ENCODE measurements around the gene SCYL1. TPM values are rescaled to one million over a fixed set of nuclear protein-coding genes. Genes with fewer than 3 reads are reported as not detected.

SCYL1 gene
- total RNA-seq, 1 experiment from 2014 or later, result 177 TPM

- DNase-seq (ENCODE audit: low spot score), result no peak
Observed at GRCh38 chr11:65581928-65582327, 57.0 kb downstream of the SCYL1 start.

- no peak for DNase-seq (ENCODE audit: low spot score)
Observed at GRCh38 chr11:65583589-65583988, 58.7 kb downstream of the SCYL1 start.

DNA sequence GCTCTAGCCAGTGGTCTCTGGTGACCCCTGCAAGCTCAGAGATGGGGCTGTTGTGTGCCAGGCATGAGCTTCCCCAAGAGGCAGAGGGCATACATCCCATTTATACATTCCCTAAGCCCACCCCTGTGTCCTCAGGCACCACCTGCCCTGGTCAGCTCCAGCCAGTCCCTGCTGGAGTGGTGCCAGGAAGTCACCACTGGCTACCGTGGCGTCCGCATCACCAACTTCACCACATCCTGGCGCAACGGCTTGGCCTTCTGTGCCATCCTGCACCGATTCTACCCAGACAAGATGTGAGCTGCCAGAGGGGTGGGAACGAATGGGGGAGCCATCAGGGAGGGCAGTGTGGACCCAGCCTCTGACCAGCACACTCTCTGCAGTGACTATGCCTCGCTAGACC, 59.2 kb downstream of the SCYL1 start:
- DNase-seq (ENCODE audit: low spot score), result no peak

DNA sequence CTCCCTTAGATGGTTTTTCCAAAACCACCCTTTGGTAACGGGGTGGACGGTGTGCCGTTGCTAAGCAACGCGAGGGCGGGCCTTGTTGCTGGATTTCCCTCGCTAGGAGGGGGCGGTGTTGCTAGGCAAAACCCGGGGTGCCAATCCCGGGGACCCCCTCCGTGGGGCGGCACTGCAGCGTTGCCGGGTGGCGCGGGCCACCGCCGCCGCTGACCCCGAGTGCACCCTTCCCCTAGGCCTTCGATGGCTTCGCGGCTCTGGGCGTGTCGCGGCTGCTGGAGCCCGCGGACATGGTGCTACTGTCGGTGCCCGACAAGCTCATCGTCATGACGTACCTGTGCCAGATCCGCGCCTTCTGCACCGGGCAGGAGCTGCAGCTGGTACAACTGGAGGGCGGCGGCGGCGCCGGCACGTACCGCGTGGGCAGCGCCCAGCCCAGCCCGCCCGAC, 59.9 kb downstream of the SCYL1 start:
- DNase-seq (ENCODE audit: low spot score), result no peak

- DNase-seq (ENCODE audit: low spot score), result no peak
Observed at GRCh38 chr11:65585396-65586246, 60.7 kb downstream of the SCYL1 start.

- DNase-seq (ENCODE audit: low spot score), result no peak
Observed at GRCh38 chr11:65586247-65586630, 61.4 kb downstream of the SCYL1 start.

DNA sequence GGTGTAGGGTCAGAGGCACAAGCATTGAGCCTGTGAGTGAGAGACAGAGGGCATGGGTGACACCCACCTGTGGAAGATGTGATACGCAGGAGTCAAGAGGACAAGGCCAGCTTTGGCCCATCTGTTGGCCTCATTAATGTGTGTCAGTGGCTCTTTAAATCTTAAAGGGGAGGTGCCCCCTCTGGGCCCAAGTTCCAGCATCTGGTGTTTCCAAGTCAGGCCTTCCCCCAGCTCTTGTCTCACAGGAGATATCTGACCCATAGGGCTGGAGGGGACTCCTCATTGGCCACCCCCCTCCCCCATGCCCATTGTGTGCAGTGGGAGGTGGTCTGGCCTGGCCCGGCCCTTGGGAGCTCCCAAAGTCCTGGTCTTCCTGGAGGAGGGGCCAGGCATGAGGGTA, 61.8 kb downstream of the SCYL1 start:
- DNase-seq (ENCODE audit: low spot score), result no peak

Small RNAs within 50 kb of the gene (small RNA-seq; reads per million reads assigned to genes)
- not detected for gene AP001362.1
- gene RF01684, result not detected

Other genes starting within 250 kb of the SCYL1 start
- gene CDC42EP2, start 210.2 kb upstream of the SCYL1 start, total RNA-seq (2014; rRNA removed; shearing (Covaris generic)), result 30.9 and 36.5 TPM in 2 replicates
- 28.8 and 30.2 TPM in 2 replicates for gene DPF2, start 191.2 kb upstream of the SCYL1 start, total RNA-seq (2014; rRNA removed; shearing (Covaris generic))
- gene TIGD3, start 170.3 kb upstream of the SCYL1 start, total RNA-seq (2014; rRNA removed; shearing (Covaris generic)), result 2.9 and 3.0 TPM in 2 replicates
- gene SLC25A45, start 142.4 kb upstream of the SCYL1 start, total RNA-seq (2014; rRNA removed; shearing (Covaris generic)), result 5.8 and 8.8 TPM in 2 replicates
- 102 and 106 TPM in 2 replicates for gene FRMD8, start 138.4 kb upstream of the SCYL1 start, total RNA-seq (2014; rRNA removed; shearing (Covaris generic))
- 50.1 and 61.5 TPM in 2 replicates for gene NEAT1, start 102.3 kb upstream of the SCYL1 start, total RNA-seq (2014; rRNA removed; shearing (Covaris generic))
- gene MALAT1, start 26.0 kb upstream of the SCYL1 start, total RNA-seq (2014; rRNA removed; shearing (Covaris generic)), result 1,827 and 2,040 TPM in 2 replicates
- 146 and 164 TPM in 2 replicates for gene LTBP3, start 33.3 kb downstream of the SCYL1 start, total RNA-seq (2014; rRNA removed; shearing (Covaris generic))
- 137 and 158 TPM in 2 replicates for gene ZNRD2, start 45.4 kb downstream of the SCYL1 start, total RNA-seq (2014; rRNA removed; shearing (Covaris generic))
- 122 and 127 TPM in 2 replicates for gene FAM89B, start 47.5 kb downstream of the SCYL1 start, total RNA-seq (2014; rRNA removed; shearing (Covaris generic))
- gene EHBP1L1, start 51.0 kb downstream of the SCYL1 start, total RNA-seq (2014; rRNA removed; shearing (Covaris generic)), result 125 and 149 TPM in 2 replicates
- gene KCNK7, start 70.7 kb downstream of the SCYL1 start, total RNA-seq (2014; rRNA removed; shearing (Covaris generic)), result 1.2 and 2.5 TPM in 2 replicates
- 129 and 134 TPM in 2 replicates for gene MAP3K11, start 89.1 kb downstream of the SCYL1 start, total RNA-seq (2014; rRNA removed; shearing (Covaris generic))
- gene PCNX3, start 90.7 kb downstream of the SCYL1 start, total RNA-seq (2014; rRNA removed; shearing (Covaris generic)), result 87.6 and 102 TPM in 2 replicates
- 79.1 and 95.3 TPM in 2 replicates for gene SIPA1, start 113.0 kb downstream of the SCYL1 start, total RNA-seq (2014; rRNA removed; shearing (Covaris generic))
- gene RELA, start 137.8 kb downstream of the SCYL1 start, total RNA-seq (2014; rRNA removed; shearing (Covaris generic)), result 87.3 and 112 TPM in 2 replicates
- gene KAT5, start 187.2 kb downstream of the SCYL1 start, total RNA-seq (2014; rRNA removed; shearing (Covaris generic)), result 106 and 112 TPM in 2 replicates
- gene RNASEH2C, start 195.7 kb downstream of the SCYL1 start, total RNA-seq (2014; rRNA removed; shearing (Covaris generic)), result 47.3 and 71.2 TPM in 2 replicates